Measurements from ENCODE around the gene ZNF333.
"Not testable (repeated sequence)": the region's sequence is repeated elsewhere in the genome, so short reads cannot be mapped to it uniquely, and the experiment has no call there.

The ZNF333 gene

DNA sequence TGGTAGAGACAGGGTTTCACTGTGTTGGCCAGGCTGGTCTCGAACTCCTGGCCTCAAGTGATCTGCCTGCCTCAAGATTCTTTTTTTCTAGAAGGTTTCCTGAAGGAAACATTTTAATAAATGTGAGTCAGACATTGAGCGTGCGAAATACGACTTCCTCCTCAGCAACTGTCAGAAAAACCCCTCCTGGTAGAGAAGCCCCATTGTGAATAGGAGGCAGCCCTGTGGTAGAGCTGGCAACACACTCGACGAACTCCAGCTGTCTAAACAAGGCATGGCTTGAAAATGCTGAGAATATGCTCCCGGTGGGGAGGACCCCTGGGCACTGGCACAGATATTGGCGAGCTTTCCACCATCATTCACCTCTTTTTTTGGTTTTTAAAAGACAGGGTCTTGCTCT, 9.8 kb downstream of the ZNF333 start:
- no peak for DNase-seq (ENCODE audit: low spot score)

DNA sequence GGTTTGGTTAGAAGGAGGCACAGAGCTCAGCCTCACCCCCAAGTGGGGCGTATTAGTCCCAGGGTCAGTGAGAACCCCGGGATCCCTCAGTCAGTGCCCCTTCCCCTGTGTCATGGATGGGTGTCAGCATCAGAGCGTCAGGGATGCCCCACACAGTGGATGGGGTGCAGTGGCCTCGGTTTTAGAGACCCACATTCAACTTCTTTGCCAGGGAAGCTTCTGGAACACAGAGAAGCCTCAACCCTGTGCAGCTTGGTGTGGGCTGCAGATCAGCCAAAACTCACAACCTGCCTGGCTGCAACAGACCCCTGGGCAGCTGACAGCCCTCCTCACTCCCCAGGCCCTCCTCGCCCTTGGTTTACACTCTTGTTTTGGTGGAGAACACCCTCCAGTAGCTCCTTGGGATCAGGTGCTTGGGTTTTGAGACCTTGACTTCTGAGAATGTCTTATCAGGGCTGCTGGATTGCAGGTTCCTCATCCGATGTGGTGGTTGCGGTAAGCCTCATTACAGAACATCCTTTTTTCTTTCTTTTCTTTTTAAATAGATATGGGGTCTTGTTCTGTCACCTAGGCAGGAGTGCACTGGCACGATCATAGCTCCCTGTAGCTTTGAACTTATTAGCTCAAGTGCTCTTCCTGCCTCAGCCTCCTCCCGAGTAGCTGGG, 11.0 kb downstream of the ZNF333 start:
- no peak for DNase-seq (ENCODE audit: low spot score)

DNA sequence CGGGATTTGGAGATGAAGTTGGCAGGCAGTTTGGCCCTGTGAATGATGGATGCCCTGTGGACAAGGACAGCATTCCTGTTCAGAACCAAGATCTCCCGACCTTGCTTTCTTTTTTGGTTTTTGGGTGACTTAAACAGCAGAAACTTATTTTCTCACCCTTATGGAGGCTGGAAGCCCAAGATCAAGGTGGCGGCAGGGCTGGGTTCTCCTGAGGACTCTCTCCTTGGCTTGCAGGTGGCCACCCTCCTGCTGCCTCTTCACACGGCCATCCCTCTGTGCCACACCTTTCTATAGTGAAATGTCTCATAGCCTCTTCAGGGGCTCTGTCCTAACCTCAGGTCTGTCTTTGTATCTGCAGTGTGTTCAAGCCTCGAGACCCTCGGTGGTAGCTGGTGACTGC, 14.0 kb downstream of the ZNF333 start:
- no peak for DNase-seq (ENCODE audit: low spot score)

DNA sequence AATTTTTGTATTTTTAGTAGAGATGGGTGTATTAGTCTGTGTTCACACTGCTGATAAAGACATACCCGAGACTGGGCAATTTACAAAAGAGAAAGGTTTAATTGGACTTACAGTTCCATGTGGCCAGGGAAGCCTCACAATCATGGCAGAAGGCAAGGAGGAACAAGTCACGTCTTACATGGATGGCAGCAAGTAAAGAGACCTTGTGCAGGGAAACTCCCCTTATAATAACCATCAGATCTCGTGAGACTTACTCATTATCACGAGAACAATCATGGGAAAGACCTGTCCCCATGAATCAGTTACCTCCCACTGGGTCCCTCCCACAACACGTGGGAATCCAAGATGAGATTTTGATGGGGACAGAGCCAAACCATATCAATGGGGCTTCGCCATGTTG, 14.6 kb downstream of the ZNF333 start:
- DNase-seq (ENCODE audit: low spot score): no peak

DNA sequence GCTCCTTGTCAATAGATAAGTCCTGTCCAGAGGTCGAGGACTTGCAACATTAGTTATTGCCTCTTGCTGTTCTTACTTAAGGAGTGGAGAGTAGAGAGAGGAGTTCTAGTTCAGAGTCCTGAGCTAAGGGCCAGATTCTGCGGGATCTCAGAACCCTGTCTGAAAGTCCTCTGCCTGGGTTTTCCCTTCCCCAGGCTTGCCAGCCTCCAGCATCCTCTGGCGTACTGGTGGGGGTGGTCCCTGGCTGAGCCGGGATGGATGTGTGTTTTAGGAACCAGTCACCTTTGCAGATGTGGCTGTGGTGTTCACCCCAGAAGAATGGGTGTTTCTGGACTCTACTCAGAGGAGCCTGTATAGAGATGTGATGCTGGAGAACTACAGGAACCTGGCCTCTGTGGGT, 26.0 kb downstream of the ZNF333 start:
- no peak for DNase-seq (ENCODE audit: low spot score)

DNA sequence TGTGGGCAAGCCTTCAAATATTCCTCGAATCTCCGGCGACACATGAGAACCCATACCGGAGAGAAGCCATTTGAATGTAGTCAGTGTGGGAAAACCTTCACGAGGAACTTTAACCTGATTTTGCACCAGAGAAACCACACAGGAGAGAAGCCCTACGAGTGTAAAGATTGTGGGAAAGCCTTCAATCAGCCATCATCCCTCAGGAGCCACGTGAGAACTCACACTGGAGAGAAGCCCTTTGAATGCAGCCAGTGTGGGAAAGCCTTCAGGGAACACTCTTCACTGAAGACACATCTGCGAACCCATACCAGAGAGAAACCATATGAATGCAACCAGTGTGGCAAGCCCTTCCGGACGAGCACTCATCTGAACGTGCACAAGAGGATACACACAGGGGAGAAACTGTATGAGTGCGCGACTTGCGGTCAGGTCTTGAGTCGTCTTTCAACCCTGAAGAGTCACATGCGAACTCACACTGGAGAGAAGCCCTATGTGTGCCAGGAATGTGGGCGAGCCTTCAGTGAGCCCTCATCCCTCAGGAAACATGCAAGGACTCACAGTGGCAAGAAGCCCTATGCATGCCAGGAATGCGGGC, 28.8 kb downstream of the ZNF333 start:
- no peak for DNase-seq (ENCODE audit: low spot score)

DNA sequence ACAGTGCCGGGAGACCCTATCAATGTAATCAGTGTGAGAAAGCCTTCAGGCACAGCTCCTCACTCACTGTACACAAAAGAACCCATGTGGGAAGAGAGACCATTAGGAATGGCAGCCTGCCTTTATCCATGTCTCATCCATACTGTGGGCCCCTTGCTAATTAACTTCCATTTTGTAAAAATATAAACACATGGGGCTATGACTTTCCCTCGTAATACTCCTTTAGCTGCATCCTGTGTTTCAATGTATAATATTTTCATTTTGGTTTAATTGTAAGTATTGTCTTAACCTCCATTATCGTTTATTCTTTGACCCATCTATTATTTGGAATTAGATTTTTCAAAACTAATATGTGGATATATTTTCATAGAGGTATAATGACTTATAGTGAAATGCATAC, 29.3 kb downstream of the ZNF333 start:
- DNase-seq (ENCODE audit: low spot score): no peak

DNA sequence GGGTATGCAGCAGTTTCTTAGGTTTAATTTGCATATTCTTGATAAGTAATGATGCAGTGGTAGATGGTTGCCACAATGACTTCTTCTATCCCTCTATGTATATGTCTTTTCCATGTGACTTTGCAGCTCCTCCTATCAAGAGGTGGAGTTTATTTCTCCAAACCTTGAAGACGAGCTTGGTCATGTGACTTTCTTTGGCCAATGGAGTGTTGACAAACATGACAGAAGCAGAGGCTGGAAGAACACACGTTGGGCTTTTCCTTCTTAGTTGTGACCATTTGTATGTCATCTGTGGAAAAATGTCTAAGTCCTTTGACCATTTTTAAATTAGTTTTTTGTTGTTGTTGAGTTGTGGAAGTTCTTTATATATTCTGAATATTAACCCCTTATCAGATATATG, 32.3 kb downstream of the ZNF333 start:
- DNase-seq (ENCODE audit: low spot score): no peak

DNA sequence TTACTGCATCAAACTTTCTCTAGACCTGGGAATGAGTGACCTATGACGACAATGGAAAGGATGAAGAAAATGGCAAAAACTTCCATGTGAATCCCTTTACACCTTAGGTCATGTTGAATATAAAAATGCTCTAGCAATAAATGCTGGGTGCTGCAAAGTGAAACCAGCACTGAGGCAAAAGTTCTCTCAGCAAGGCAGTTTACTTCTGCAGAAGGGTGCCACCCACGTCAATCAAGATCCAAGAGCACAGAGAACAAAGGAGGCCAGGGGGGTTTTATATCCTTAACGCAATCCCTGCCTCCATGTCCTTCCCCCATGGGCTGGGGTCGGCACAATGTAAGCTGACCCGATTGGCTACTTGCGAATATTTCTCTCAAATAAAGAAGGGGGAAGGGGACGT, 38.7 kb downstream of the ZNF333 start:
- DNase-seq (ENCODE audit: low spot score): no peak

DNA sequence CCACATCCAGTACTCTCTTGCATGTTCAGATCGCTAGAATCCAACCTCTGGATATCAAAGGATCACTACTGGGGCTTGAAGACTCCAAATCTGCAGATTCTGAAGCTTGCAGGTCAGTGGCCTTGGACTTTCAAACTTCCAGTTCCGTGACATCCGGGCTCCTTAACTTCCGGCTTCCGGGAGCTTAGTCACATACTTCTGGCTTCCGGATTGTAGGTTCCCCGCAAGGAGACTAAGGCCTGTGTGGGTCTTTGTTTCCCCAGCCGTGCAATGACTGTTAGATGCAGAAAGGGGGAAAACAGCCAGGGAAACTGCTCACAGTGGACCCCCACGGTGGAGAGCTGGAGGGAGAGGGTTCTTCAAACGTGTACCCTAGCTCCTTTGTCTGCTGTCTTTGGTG, 41.4 kb downstream of the ZNF333 start:
- no peak for DNase-seq (ENCODE audit: low spot score)

DNA sequence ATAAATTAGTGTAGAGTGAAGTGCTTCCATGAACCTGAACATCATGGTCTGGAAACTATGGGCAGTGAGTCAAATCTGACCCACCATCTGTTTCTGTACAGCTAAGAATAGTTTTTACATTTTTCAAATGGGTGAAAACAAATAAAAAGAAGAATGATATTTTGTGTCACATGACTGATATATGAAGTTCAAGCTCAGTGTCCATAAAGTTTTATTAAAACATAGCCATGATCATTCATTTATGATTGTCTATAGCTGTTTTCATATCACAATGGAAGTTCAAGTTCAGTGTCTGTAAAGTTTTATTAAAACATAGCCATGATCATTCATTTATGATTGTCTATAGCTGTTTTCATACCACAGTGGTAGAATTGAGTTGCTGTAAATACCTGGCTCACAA, 42.7 kb downstream of the ZNF333 start:
- no peak for DNase-seq (ENCODE audit: low spot score)

DNA sequence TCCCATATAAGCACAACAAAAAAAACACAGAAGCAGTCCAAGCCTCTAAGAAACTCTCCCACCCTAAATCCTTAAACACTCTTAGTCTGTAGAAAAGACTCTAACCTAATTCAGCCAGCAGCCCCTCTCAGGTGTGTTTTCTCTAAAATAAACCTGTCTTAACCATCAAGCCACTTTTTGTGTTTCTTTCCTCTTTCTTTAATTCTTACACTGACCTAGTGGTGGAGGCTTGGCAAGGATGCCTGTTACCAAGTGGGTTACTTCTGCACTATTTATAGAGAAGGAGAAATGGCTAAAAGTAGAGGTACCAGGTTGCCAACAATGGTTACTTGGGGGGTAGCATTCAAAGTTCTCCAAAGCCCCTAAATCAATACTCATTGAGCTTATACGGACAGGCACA, 43.7 kb downstream of the ZNF333 start:
- no peak for DNase-seq (ENCODE audit: low spot score)

DNA sequence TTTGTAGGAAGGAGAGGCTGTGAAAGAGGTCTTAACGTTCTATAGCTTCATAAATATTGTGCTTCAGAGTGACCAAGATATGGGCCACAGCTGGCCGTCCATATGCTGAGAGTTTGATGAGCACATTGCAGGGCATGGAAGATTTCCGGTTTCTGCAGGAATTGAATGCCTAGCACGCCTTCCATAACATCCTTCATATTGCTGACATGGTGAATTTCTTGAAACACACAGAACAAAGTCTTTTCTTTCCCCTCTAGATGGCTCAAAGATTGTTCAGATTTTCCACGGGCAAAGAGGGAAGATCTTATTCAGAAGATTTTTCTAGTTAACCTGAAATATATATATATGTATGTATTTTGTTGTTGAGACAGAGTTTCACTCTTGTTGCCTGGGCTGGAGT, 46.1 kb downstream of the ZNF333 start:
- DNase-seq (ENCODE audit: low spot score): no peak

DNA sequence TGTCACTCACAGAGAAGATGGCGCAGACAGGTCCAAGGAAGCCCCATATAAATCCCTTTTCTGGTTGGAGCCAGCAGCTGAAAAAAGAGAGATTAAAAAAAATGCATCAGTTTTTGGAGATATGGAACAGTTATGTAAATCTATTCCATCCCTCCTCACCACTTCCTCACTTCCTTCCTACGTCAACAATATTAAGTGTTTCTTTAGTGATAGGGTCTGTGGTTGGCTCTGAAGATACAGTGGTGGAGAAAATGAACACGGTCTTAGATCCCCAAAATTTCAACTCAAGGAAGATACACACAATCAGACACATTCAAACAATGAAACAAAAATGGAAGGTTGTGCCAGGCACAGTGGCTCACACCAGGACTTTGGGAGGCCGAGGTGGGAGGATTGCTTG, 57.0 kb downstream of the ZNF333 start:
- DNase-seq (ENCODE audit: low spot score): no peak

DNA sequence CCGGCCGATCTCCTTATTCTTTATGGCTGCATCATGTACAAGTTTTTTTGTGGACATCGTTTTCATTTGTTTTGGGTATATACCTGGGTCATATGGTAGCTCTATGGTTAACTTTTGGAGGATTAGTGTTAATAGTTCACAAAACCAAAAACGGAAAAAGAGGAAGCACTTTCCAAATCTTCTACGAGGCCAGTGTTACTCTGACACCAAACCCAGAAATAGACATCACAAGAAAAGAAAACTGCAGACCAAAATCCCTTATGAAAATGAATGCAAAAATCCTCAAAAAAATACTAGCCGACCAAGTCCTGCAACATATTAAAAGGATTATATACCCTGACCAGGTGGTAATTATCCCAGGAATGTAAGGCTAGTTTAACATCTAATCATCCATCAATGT, 58.8 kb downstream of the ZNF333 start:
- no peak for DNase-seq (ENCODE audit: low spot score)

DNA sequence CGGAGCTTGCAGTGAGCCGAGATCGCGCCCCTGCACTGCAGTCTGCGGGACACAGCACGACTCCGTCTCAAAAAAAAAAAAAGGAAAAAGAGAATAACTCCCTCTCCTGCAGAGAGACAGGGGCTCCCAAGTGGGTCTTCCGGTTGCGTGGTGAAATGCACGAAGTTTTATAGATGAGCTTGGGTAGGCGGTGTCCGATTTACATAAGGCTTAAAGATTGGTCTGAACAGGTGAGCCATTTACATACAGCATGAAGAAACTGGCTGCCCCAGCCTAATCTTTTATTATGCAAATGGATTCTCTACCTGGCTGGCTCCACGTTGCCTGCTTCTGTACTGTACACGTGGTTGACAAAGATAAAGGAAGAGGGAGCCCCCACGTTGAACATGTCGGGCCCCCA, 69.0 kb downstream of the ZNF333 start:
- DNase-seq (ENCODE audit: low spot score): no peak

DNA sequence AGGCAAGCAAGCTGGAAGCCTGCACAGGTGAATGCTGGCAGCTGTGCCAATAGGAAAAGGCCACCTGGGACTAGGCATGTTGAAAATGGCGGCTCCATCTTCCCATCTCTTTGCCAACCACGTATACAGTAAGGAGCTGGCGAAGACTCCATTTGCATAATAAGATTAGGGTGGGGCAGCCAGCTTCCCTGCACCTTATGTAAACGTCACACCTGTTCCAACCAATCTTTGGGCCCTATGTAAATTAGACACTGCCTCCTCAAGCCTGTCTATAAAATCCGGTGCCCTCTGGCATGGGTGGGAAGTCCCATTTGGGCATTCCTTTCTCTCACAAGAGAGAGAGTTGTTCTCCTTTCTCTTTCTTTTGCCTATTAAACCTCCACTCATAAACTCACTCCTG, 71.8 kb downstream of the ZNF333 start:
- no peak for DNase-seq (ENCODE audit: low spot score)

DNA sequence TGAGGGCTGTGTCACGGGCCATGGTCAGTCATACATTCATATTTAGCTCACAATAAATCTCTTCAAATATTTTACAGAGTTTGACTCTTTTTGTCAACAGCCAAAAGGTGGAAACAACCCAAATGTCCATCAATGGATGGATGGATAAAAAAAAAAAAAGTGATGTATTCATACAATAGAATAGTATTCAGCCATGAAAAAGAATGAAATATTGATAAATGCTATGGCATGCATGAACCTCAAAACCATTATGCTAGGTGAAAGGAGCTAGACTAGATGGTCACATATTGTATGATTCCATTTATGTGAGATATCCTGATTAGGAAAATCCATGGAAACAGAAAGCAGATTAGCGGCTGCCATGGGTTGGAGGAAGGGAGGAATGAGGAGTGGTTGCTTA, 72.3 kb downstream of the ZNF333 start:
- DNase-seq (ENCODE audit: low spot score): no peak

DNA sequence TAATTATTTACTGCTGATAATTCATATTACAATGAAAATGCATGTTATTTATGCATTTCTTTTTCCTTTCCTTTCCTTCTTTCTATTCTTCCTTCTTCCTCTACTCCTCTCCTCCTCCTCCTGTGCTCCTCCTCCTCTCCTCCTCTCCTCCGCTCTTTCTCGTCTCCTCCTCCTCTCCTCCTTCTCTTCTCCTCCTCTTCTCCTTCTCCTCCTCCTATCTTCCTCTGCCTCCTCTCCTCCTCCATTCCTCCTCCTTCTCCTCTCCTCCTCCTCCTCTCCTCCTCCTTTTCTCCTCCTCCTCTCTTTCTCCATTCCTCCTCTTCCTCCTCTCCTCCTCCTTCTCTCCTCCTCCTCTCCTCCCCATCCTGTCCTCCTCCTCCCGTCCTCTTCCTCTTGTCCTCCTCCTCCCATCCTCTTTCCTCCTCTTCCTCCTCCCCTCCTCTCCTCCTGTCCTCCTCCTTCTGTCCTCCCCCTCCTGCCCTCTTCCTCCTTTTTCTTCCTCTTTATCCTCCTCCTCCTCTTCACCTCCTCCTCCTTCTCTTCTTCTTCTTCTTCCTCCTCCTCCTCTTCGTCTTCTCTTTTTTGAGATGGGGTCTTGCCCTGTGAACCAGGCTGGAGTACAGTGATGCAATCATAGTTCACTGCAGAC, 73.8 kb downstream of the ZNF333 start:
- DNase-seq (ENCODE audit: low spot score): no peak

DNA sequence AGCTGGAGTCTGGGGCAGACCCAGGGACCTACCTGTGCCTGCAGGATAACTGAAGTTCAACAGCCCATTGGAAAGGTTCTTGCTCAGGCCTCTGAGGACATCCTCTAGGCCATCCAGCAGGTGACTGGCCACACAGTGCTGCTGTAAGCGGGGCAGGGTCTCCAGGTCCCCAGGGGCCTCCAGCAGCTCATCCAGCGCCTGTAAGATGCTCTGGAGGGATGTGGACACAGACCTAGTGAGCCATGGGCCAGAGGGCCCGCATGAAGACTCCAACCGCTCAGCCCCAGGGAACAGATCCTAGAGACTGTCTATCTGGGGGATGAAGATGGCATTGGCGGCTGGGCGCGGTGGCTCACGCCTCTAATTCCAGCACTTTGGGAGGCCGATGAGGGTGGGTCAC, 74.6 kb downstream of the ZNF333 start:
- no peak for DNase-seq (ENCODE audit: low spot score)

DNA sequence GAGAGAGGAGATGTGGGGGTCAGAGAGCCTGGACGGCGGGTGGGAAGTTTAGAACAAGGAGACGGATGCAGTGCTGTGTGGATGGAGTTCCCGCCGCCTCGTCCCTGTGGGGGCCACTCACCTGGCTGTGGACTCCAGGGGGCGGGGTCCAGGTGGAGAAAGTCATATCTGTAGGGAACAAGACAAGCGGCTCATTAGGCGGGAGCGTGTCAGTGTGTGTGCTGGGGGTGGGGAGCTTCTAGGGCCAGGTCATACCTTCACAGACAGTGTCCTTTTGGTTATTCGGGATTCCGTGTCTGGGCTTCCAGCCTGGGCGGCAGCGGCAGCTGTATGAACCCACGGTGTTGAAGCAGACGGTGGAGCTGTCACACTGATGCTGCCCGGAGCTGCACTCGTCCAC, 75.6 kb downstream of the ZNF333 start:
- DNase-seq (ENCODE audit: low spot score): not testable (repeated sequence)

DNA sequence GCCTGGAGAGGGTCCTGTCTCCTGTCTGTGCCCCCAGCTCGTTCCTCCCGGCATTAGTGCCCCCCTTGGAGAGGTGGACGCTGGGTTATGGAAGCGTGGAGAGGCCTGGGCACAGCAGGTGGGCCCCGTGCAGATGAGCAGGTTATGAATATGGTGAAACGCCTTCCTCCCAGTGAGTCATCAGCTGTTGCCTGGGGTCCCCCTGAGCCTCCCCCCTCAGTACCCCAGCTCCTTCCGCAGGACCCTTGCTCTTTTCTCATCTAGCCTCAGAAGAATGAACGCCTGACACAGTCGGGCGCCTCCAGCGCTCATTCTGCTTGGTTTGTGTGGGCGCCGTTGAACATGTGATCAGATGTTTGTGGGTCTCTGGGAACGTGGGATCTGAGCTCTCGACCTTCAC, 76.0 kb downstream of the ZNF333 start:
- DNase-seq (ENCODE audit: low spot score): not testable (repeated sequence)

DNA sequence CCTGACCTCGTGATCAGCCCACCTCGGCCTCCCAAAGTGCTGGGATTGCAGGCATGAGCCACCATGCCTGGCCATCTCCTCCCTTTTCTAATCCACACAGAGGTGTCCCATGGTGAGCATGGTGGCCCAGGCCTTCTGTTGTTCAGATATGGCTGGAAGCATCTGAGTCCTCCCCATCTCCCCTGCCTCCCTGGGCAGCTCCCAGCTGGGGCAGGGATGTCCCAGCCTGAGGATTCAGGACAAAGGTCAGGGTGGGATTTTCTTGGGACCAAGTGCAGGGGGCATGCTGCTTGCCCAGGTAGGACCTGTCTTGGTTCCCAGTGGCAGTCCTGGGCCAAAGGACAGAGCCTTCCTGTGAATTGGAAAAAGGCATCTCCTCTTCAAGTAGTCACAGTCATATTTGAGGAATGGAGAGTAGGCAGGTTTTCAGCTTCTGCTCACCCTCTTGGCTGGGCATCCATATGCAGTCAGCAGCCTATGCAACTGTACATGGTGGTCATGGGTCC, 77.7 kb downstream of the ZNF333 start:
- no peak for DNase-seq (ENCODE audit: low spot score)

DNA sequence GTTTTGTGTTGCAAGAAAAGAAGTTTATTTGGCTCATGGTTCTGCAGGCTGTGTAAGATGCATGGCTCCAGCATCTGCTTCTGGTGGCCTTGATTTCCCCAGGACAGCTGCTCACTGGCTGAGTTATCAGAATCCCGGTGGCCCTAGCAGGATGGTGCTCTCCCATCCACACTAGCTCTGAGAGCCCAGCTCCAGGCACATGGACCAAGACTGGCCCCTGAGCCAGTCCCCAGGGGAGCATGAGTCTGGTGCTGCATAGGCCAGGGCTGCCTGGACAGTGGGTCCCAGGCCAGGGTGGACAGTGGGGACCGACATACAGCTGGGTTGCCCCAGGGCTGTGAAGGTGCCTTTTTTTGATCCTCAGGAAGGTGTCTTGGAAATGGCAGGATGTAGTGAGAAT, 78.2 kb downstream of the ZNF333 start:
- DNase-seq (ENCODE audit: low spot score): no peak

All from cerebellar cortex (tissue), 1 donor.